SJSA1 (cell line): ENCODE results near the gene WBP2. TPM values are rescaled to one million over a fixed set of nuclear protein-coding genes. Genes with fewer than 3 reads are reported as not detected.

Source experiments
- DNase-seq, 2 experiments: peaks; one replicate each; pipeline ENCODE4 v3.0.0-alpha.2; 2015 to 2020; ENCODE audit warnings: low spot score in 2 of 2, low read depth in 1 of 2
- H3K27ac ChIP-seq: fragments of 250-450 bp; sonication (Bioruptor Pico); 2 replicates; pipeline ENCODE4 v1.5.1; 2020; ENCODE audit warnings: mild to moderate bottlenecking, moderate library complexity
- H3K27me3 ChIP-seq: fragments of 250-450 bp; sonication (Bioruptor Pico); replicated peaks from 2 replicates; pipeline ENCODE4 v1.5.1; 2020; ENCODE audit warnings: mild to moderate bottlenecking, moderate library complexity
- H3K36me3 ChIP-seq: fragments of 250-450 bp; sonication (Bioruptor Pico); 2 replicates; pipeline ENCODE4 v1.5.1; 2020; ENCODE audit warnings: mild to moderate bottlenecking
- H3K4me1 ChIP-seq: fragments of 250-450 bp; sonication (Bioruptor Pico); replicated peaks from 2 replicates; pipeline ENCODE4 v1.6.1; 2021; ENCODE audit warnings: mild to moderate bottlenecking
- H3K4me3 ChIP-seq: fragments of 250-450 bp; sonication (Bioruptor Pico); 2 replicates; pipeline ENCODE4 v1.5.1; 2020; ENCODE audit warnings: mild to moderate bottlenecking
- H3K9me3 ChIP-seq: fragments of 250-450 bp; sonication (Bioruptor Pico); replicated peaks from 2 replicates; pipeline ENCODE4 v1.5.1; 2020; ENCODE audit warnings: mild to moderate bottlenecking
- total RNA-seq: library from RNA; depleted of rRNA; stranded (reverse); fragments of >200 nt; shearing (Covaris generic); gene quantifications from 2 replicates; pipeline ENCODE4 v1.2.3, GENCODE V29; 2014

WBP2 gene
- total RNA-seq, 1 experiment from 2014 or later: 28.8 TPM

GRCh38 chr17:75822119-75822799, 32.9 kb downstream of the WBP2 start:
- no peak overlapping the region for H3K27ac ChIP-seq
- no peaks in the 10 kb centered on the region for H3K27me3 ChIP-seq

DNA sequence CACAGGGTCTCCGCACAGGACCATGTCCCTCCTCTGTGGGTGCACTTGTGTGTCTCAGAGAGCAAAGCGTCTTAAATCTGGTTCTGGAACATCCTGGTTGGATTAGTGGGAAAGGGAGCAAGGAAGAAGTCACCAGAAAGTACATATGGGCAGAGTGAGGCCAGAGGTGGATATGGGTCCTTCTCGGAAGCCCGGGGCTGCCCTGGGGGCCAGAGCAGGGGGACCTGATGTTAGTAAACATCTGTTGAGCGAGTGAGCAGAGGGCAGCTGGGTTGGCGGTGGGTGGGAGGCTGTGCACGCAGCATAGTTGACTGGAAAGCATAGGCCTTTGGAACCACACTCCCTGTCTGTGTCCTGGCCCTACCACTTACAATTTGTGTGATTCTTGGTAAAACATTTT, 33.6 kb downstream of the WBP2 start:
- Histone ChIP-seq H3K36me3 (peaks cover 91% of the 10 kb centered on the region), H3K4me1 (no peaks in the 10 kb centered on the region), H3K27me3 (no peaks in the 10 kb centered on the region), H3K4me3 (no peak overlapping the region), H3K9me3 (no peaks in the 10 kb centered on the region), H3K27ac (no peak overlapping the region)
- no peak for DNase-seq

More at GRCh38 chr17:75822119-75822799, 32.9 kb downstream of the WBP2 start:
- H3K9me3 ChIP-seq: no peaks in the 10 kb centered on the region
- peaks cover 88% of the 10 kb centered on the region for H3K36me3 ChIP-seq
- no peak overlapping the region for H3K4me3 ChIP-seq
- peak in 1 of 2 experiments; percentile 52 for DNase-seq
- H3K4me1 ChIP-seq: peaks cover 1% of the 10 kb centered on the region

DNA sequence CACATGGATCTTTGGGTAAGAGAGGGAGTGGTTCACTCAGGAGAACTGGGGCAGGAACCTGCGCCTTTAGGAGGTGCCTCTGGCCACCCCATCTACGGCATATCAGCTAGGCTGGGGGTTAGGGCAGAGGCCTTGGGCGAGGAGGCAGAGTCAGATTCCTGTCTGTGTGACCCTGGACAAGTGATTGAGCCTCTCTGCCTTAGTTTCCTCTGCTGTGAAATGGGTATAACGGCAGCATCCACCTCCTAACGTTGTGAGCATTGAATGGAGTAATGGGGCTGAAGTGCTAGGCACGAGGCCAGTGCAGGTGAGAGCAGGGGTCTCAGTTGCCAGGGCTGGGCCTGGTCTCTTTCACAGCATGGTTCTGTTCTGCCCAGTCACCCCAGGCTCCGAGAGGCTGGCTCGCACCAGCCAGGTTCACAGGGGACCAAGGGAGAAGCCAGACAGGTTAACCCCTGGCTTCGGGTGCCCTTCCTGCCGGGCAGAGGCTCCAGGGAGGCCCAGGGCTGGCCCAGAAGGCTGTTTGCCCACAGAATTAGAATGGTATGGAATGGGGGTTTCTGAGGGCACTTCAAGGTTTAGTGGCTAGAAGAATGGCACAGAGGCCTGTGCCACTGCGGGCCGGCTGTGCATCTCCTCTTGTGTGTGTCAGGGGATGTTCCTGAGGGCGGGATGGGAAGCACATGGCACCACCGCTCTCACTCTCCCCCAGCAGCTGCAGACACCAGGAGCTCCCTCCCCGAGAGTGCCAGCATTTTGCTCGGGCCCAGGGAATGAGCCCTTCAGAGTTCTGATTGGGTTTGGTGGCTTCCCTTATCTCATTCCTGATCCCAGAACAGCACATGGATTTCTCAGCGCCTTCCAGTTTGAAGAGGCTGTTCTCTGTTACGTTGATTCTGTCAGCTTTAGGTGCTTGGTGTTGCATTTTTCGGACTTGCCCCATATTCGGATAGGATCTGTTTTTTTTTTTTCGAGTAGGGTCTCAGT, 34.7 kb downstream of the WBP2 start:
- no peaks in the 10 kb centered on the region for H3K27me3 ChIP-seq
- H3K9me3 ChIP-seq: no peaks in the 10 kb centered on the region
- no peaks in the 10 kb centered on the region for H3K4me1 ChIP-seq
- no peak overlapping the region for H3K27ac ChIP-seq
- DNase-seq: no peak
- H3K36me3 ChIP-seq: peaks cover 89% of the 10 kb centered on the region
- no peak overlapping the region for H3K4me3 ChIP-seq

- Histone ChIP-seq H3K9me3 (no peaks in the 10 kb centered on the region), H3K36me3 (peaks cover 93% of the 10 kb centered on the region), H3K4me1 (peaks cover 6% of the 10 kb centered on the region), H3K27ac (no peak overlapping the region), H3K27me3 (no peaks in the 10 kb centered on the region), H3K4me3 (no peak overlapping the region)
- peak in 1 of 2 experiments; percentile 45 for DNase-seq
Measured at GRCh38 chr17:75819678-75820077, 35.5 kb downstream of the WBP2 start.

- Histone ChIP-seq H3K4me3 (no peak overlapping the region), H3K36me3 (peaks cover 96% of the 10 kb centered on the region), H3K4me1 (peaks cover 8% of the 10 kb centered on the region), H3K27ac (no peak overlapping the region), H3K9me3 (no peaks in the 10 kb centered on the region), H3K27me3 (no peaks in the 10 kb centered on the region)
- no peak for DNase-seq
Measured at GRCh38 chr17:75819116-75819515, 36.0 kb downstream of the WBP2 start.

- Histone ChIP-seq H3K36me3 (peaks cover 96% of the 10 kb centered on the region), H3K4me1 (peaks cover 8% of the 10 kb centered on the region)
Measured at GRCh38 chr17:75818326-75818885, 36.7 kb downstream of the WBP2 start.

DNA sequence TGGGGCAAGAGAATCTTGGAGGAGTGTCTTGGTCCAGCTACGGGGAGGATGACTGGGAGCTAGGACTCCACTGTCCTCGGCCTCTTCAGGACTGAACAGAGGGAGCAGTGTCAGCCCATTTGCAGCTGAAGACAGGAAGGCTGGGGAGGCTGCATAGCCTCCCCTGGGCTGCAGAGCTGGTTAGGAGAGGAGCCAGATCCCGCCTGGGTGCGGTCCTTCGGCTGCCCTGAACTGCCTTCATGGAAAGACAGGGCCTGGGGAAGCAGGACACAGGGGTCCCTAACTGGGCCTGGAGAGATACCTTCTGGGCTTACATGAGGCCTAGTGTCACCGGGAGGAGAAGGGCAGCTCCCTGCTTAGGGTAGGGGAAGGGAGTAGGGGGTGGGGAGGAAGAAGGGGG, 37.6 kb downstream of the WBP2 start:
- H3K4me1 ChIP-seq: peaks cover 8% of the 10 kb centered on the region
- DNase-seq: no peak
- H3K27me3 ChIP-seq: no peaks in the 10 kb centered on the region
- no peak overlapping the region for H3K4me3 ChIP-seq
- no peak overlapping the region for H3K27ac ChIP-seq
- H3K36me3 ChIP-seq: peaks cover 96% of the 10 kb centered on the region
- no peaks in the 10 kb centered on the region for H3K9me3 ChIP-seq

More at GRCh38 chr17:75818326-75818885, 36.7 kb downstream of the WBP2 start:
- Histone ChIP-seq H3K27me3 (no peaks in the 10 kb centered on the region), H3K9me3 (no peaks in the 10 kb centered on the region), H3K27ac (no peak overlapping the region), H3K4me3 (no peak overlapping the region)
- DNase-seq: no peak

GRCh38 chr17:75816693-75817092, 38.4 kb downstream of the WBP2 start:
- Histone ChIP-seq H3K4me3 (no peak overlapping the region), H3K27me3 (no peaks in the 10 kb centered on the region), H3K36me3 (peaks cover 96% of the 10 kb centered on the region), H3K27ac (no peak overlapping the region), H3K9me3 (no peaks in the 10 kb centered on the region), H3K4me1 (peaks cover 8% of the 10 kb centered on the region)
- DNase-seq: no peak

GRCh38 chr17:75815399-75815798, 39.7 kb downstream of the WBP2 start:
- Histone ChIP-seq H3K4me1 (peaks cover 8% of the 10 kb centered on the region), H3K4me3 (no peak overlapping the region), H3K9me3 (no peaks in the 10 kb centered on the region), H3K27ac (no peak overlapping the region), H3K36me3 (peaks cover 95% of the 10 kb centered on the region), H3K27me3 (no peaks in the 10 kb centered on the region)
- no peak for DNase-seq

- H3K9me3 ChIP-seq: no peaks in the 10 kb centered on the region
- DNase-seq: peak; percentile 34 to 73
- peaks cover 94% of the 10 kb centered on the region for H3K36me3 ChIP-seq
- no peaks in the 10 kb centered on the region for H3K27me3 ChIP-seq
- H3K4me1 ChIP-seq: peaks cover 8% of the 10 kb centered on the region
- no peak overlapping the region for H3K27ac ChIP-seq
- no peak overlapping the region for H3K4me3 ChIP-seq
Measured at GRCh38 chr17:75814900-75815373, 40.2 kb downstream of the WBP2 start.

- no peak overlapping the region for H3K27ac ChIP-seq
- no peaks in the 10 kb centered on the region for H3K27me3 ChIP-seq
- peaks cover 8% of the 10 kb centered on the region for H3K4me1 ChIP-seq
- DNase-seq: no peak
- H3K9me3 ChIP-seq: no peaks in the 10 kb centered on the region
- no peak overlapping the region for H3K4me3 ChIP-seq
- H3K36me3 ChIP-seq: peaks cover 96% of the 10 kb centered on the region
Measured at GRCh38 chr17:75814021-75814395, 41.1 kb downstream of the WBP2 start.

DNA sequence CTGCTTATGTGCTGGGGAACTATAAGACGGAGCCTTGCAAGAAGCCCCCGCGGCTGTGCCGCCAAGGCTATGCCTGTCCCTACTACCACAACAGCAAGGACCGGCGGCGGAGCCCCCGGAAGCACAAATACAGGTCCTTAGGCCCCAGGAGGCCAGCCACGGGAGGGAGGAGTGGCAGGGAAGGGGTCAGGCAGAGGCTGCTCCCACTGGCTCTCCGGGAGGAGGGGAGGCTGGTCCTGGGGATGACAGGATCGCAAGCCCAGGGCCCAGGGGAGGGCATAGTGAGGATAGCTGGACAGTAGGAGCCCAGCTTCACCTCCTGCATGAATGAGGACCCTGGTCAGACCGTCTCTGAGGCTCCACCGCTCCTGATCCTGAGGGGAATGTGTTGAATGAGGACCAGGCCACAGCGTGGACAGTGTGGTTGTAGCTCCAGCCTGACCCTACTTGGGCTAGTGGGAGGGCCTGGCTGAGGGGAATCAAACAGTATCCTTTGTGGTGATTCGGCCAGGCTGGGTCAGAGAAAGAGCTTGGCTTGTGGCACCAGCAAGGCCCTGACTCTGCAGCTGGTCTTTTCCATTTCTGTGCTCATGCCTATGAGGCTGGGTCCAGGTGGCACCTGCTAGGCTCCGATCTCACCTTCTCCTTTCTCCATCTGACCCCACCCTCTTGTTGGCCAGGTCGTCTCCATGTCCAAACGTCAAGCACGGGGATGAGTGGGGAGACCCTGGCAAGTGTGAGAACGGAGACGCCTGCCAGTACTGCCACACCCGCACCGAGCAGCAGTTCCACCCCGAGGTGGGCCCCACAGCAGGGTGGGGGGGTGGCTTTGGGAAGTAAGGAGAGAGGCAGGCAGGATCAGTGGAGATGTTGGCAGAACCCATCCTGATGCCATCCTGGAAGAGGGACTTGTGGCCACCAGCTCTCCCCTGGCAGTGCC, 41.8 kb downstream of the WBP2 start:
- DNase-seq: no peak
- Histone ChIP-seq H3K9me3 (no peaks in the 10 kb centered on the region), H3K36me3 (peaks cover 91% of the 10 kb centered on the region), H3K4me1 (peaks cover 8% of the 10 kb centered on the region), H3K4me3 (no peak overlapping the region), H3K27me3 (no peaks in the 10 kb centered on the region), H3K27ac (no peak overlapping the region)
